Activated naive CD8-positive, alpha-beta T cell treated with anti-CD3 and anti-CD28 coated beads, Interleukin-2, amount 10 ng/mL, durations not matched to agents 7 days and 5 days (primary cell): ENCODE data around the gene BRMS1. TPM values are rescaled to one million over a fixed set of nuclear protein-coding genes. Genes with fewer than 3 reads are reported as not detected.

Experiments
- total RNA-seq, 2 experiments: library from RNA; stranded (reverse); gene quantifications; one replicate each; pipeline ENCODE4 v1.2.3, GENCODE V29; 2021

BRMS1 gene
- total RNA-seq, 2 experiments from 2014 or later, result 45.4 to 47.8 TPM

Other genes with a start within 250 kb of the BRMS1 start
- gene KLC2, start 87.4 kb downstream of the BRMS1 start, total RNA-seq, result 10 to 100 TPM; 39.3 to 41.9 TPM
- 100 to 1,000 TPM; 136 to 145 TPM for gene RAB1B, start 76.5 kb downstream of the BRMS1 start, total RNA-seq
- gene CNIH2, start 66.9 kb downstream of the BRMS1 start, total RNA-seq, result 1 to 10 TPM; 2.1 to 2.7 TPM
- gene YIF1A, start 56.0 kb downstream of the BRMS1 start, total RNA-seq, result 10 to 100 TPM; 44.5 to 45.5 TPM
- not detected for gene TMEM151A, start 53.2 kb downstream of the BRMS1 start, total RNA-seq
- gene CD248, start 28.1 kb downstream of the BRMS1 start, total RNA-seq, result 10 to 100 TPM; 80.3 to 85.5 TPM
- gene RIN1, start 8.7 kb downstream of the BRMS1 start, total RNA-seq, result 1 to 10 TPM; 3.0 to 5.7 TPM
- gene B4GAT1, start 2.5 kb upstream of the BRMS1 start, total RNA-seq, result 1 to 10 TPM; 9.5 to 9.7 TPM
- gene SLC29A2, start 26.7 kb upstream of the BRMS1 start, total RNA-seq, result 10 to 100 TPM; 11.2 to 12.1 TPM
- gene NPAS4, start 75.9 kb upstream of the BRMS1 start, total RNA-seq, result under 1 TPM; 0.23 to 0.67 TPM
- 10 to 100 TPM; 53.9 to 64.4 TPM for gene MRPL11, start 93.7 kb upstream of the BRMS1 start, total RNA-seq
- 10 to 100 TPM; 10.6 to 10.7 TPM for gene PELI3, start 121.8 kb upstream of the BRMS1 start, total RNA-seq
- 10 to 100 TPM; 44.9 to 45.7 TPM for gene DPP3, start 135.3 kb upstream of the BRMS1 start, total RNA-seq
- gene BBS1, start 165.5 kb upstream of the BRMS1 start, total RNA-seq, result 10 to 100 TPM; 22.6 to 26.4 TPM
- 10 to 100 TPM; 22.1 to 23.0 TPM for gene ZDHHC24, start 200.9 kb upstream of the BRMS1 start, total RNA-seq
- under 1 TPM in 1 of 2 experiments, not detected in 1; 0.11 TPM for gene ACTN3, start 201.8 kb upstream of the BRMS1 start, total RNA-seq
- gene CTSF, start 223.5 kb upstream of the BRMS1 start, total RNA-seq, result 10 to 100 TPM; 13.5 to 14.2 TPM
- under 1 TPM; 0.09 to 0.14 TPM for gene CCDC87, start 248.0 kb upstream of the BRMS1 start, total RNA-seq
- gene CCS, start 248.1 kb upstream of the BRMS1 start, total RNA-seq, result 10 to 100 TPM; 46.6 to 47.5 TPM